Middle frontal gyrus (tissue), 1 donor: ENCODE results near the gene INF2.
A peak's percentile ranks its signal among the peaks of the same experiment; 100 is the strongest.
"Not testable (repeated sequence)": the region's sequence is repeated elsewhere in the genome, so short reads cannot be mapped to it uniquely, and the experiment has no call there.

ENCODE experiments used
- DNase-seq: peaks from one replicate; pipeline ENCODE4 v3.0.0-alpha.2; 2015; ENCODE audit warnings: low spot score; ENCODE audit errors: extremely low spot score

The INF2 gene

GRCh38 chr14:104657101-104657524 lies 32.3 kb upstream of the INF2 start:
- no peak for DNase-seq

- DNase-seq = no peak
Measured at GRCh38 chr14:104657563-104658324, 31.7 kb upstream of the INF2 start.

- DNase-seq = no peak
Measured at GRCh38 chr14:104658325-104658712, 31.1 kb upstream of the INF2 start.

- DNase-seq = no peak
Measured at GRCh38 chr14:104659146-104659545, 30.3 kb upstream of the INF2 start.

DNA sequence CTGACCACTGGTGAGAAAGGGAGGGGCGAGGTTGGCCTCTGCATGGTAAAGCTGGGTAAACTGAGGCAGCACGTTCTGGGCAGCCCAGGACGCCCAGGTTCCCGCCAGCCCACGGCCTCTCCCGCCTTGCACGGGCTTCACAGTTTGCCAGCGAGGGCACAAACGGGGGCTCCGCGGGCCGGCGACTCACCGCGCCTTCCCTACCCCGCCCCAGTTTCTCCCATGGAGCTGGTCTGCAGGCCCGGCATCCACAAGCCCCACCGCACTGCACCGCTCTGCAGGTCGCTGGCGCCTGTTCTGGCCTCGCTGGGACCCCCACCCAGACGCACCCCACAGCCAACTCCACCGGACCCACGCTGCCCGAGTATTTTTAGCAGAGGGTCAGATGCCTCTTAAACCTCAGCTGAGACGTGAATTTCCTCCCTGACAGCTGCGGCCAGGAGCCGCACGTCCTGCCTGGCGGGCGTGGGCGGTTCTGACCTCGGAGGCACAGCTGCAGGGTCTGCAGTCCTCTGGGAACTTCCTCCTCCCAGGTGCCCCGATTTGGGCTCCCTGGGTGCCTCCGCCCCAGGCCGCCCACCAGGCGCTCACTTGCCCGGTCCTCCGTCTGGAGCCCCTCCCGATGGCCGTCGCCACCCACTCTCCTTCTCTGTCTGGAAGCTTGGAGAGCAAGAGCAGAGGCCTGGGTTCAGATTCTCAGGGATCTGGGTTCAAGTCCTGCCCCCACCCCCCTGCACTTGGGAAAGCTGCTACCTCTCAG lies 29.5 kb upstream of the INF2 start:
- no peak for DNase-seq

- no peak for DNase-seq
Measured at GRCh38 chr14:104660597-104660996, 28.8 kb upstream of the INF2 start.

GRCh38 chr14:104661086-104661485 lies 28.3 kb upstream of the INF2 start:
- DNase-seq = no peak

DNA sequence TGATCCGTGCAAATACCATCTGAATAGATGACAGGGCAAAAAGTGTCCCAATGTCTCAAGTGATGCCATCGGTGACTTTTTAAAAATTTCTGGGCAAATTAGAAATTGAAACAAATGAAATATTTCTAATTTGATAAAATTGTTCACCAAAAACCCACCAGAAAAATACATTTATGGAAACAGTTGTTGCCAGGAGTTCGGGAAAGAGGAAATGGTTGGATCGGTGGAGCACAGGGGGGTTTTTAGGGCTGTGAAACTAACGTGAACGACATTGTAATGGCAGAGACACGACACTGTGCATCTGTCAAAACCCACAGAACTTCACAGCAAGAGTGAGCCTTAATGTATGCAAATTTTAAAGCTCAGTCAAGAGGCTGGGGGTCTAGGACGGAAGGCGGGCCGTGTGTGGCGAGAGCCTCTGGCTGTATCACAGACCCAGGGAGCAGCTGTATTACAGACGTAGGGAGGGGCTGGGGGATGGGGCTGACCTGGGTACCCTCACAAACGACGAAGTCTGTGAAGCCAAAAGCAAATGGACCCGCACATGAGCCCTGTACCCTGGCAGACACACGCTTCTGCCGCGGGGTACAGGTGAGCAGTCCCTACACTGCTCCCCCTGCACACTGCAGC lies 27.8 kb upstream of the INF2 start:
- not testable (repeated sequence) for DNase-seq

GRCh38 chr14:104662472-104662871 lies 26.9 kb upstream of the INF2 start:
- DNase-seq = not testable (repeated sequence)

DNA sequence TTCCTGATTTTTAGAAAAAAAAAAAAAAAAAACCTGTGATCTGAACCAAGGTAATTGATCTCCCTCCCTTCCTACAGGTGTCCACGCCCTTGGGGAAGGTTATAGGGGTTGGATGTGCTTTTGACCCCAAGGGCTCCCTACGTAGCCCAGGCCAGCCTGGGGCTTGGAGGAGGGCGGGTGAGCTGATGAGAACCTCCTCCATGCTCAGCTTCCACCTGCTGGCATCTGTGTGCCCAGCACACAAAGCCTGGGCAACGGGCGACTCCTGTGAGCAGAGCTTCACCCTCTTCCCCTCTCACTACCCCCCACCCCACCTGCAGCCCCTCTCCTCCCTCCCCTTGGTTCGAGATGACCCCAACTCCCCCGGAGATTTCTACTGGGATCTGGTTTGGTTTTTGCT lies 25.3 kb upstream of the INF2 start:
- DNase-seq = no peak

DNA sequence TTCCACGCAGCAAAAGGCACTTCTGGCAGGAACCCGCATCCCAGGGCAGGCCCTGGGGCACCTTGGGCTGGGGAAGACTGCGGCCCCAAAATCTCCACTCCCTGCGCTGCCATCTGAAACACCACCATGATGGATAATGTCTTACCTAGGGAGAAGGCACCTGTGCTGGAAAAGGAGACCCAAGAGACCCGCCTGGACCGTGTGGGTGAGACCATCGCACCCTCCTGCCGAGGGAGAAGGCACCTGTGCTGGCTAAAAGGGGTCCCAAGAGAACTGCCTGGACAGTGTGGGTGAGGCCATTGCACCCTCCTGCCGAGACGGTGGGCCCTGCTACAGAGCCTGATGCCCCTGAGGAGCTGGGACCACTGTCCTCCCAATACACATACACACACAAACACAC lies 24.8 kb upstream of the INF2 start:
- no peak for DNase-seq

DNA sequence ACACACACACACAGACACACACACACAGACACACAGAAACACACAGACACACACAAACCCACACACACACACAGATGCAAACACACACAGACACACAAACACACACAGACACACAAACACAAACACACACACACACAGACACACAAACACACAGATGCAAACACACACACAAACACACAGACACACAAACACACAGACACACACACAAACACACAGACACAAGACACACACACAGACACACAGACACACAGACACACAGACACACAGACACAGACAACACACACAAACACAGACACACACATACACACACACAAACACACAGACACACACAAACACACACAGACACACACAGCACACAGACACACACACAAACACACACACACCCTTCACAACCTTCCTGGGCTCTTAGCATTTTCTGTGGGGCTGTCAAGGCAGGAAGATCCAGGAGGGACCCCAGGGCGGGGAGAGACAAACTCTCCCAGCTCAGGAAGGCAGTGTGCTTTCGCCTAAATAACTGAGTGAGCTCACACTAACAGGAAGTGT lies 24.2 kb upstream of the INF2 start:
- no peak for DNase-seq

DNA sequence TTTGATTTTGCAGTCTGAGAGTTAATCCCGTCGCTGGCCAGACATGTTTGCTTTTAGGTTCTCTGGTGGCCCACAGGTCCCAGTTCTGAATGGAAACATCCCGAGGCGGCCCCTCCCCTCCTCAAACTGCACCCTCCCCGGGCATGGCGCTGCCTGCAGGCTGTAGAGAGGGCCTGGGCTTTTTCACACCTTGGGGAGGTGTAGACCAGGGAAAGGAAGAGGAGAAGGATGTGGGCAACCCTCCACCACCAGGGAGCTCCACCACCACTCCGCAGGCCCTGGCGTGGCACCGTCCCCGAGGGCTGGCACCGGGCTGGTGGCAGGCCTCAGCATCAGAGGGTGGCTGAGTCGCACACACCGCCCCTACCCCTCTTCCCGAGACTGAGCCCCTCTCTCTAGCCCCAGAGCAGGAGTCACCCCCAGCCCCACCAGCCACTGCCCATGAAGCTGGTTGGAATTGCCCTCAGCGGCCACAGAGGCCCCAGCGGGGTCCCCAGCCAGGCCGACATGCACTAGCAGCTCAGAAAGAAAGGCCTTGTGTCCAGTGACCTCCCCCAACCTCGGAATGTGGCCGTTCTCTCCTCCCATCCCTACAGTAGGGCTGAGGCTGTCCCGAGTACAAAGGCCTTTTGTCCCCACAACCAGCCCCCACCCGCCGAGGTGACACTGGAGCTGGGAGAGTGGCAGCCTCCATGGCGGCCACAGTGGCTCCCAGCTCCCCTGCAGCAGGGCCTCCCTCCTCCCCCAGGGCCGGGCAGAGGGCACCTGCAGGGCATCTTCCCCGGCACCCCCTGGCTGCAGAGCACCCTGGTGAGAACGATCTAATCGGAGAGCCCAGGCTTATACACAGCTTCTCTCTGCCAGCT lies 23.5 kb upstream of the INF2 start:
- DNase-seq = peak; percentile 66

GRCh38 chr14:104666523-104666895 lies 22.9 kb upstream of the INF2 start:
- not testable (repeated sequence) for DNase-seq

GRCh38 chr14:104666981-104667380 lies 22.4 kb upstream of the INF2 start:
- DNase-seq = no peak

GRCh38 chr14:104669697-104670096 lies 19.7 kb upstream of the INF2 start:
- DNase-seq = no peak

DNA sequence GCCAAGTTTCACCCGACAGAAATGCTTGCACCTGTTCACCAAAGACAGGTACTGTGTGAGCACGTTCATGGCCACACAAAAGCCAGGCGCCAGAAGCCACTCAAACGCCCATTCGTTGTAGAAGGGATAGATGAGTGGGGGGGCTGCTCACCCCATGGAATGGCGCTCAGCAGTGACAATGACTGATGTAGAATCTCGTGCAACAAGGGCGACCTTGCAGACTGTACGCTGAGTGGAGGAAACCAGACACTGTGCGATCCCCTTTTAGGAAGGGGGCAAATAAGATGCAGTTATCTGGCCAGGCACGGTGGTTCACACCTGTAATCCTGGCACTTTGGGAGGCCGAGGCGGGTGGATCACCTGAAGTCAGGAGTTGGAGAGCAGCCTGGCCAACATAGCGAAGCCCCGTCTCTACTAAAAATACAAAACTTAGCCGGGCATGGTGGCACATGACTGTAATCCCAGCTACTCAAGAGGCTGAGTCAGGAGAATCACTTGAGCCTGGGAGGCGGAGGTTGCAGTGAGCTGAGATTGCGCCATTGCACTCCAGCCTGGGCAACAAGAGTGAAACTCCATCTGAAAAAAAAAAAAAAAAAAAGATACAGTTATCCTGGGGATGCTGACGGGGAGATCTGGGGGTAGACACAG lies 18.0 kb upstream of the INF2 start:
- not testable (repeated sequence) for DNase-seq

GRCh38 chr14:104672119-104672518 lies 17.3 kb upstream of the INF2 start:
- not testable (repeated sequence) for DNase-seq

GRCh38 chr14:104673481-104673880 lies 15.9 kb upstream of the INF2 start:
- no peak for DNase-seq

DNA sequence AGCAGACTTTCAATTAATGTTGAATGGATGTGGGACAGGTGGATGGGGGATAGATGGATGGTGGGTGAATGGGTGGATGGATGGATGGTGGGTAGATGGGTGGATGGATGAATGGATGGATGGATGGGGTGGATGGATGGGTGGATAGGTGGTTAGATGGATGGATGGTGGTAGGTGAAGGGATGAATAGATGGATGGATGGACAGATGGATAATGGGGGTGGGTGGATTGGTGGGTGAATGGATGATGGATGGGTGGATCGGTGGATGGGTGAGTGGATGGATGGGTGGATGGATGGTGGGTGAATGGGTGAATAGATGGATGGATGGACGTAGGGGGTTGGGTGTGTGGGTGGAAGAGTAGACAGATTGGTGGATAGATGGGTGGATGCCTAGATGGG lies 14.0 kb upstream of the INF2 start:
- DNase-seq = no peak
